T-helper 17 cell (primary cell): Measurements from ENCODE around the gene LY9. TPM values are rescaled to one million over a fixed set of nuclear protein-coding genes. Genes with fewer than 3 reads are reported as not detected.

Experiments
- ATAC-seq: fragments of 150-1000 bp; cut with Tn5 transposase; 2 replicates; pipeline ENCODE4 v1.10.0; 2021; ENCODE audit warnings: mild to moderate bottlenecking, moderate library complexity
- DNase-seq, 3 donors: peaks; one replicate each; pipeline versions ENCODE4 v3.0.0 to v3.0.0-alpha.2; 2020 to 2021
- H3K9me3 ChIP-seq: one replicate; pipeline ENCODE4 v1.7.0; 2013; ENCODE audit warnings: low read length, mild to moderate bottlenecking; ENCODE audit not compliant: control insufficient read depth, poor library complexity, severe bottlenecking
- H3K27ac Mint-ChIP-seq: one replicate; pipeline ENCODE4 v1.8.0; 2022; ENCODE audit warnings: mild to moderate bottlenecking, moderate library complexity, mixed read lengths
- H3K27me3 Mint-ChIP-seq: one replicate; pipeline ENCODE4 v1.8.0; 2022; ENCODE audit warnings: mixed read lengths
- H3K36me3 Mint-ChIP-seq: one replicate; pipeline ENCODE4 v1.8.0; 2022; ENCODE audit warnings: low read depth, mixed read lengths
- H3K4me1 Mint-ChIP-seq: one replicate; pipeline ENCODE4 v1.8.0; 2022; ENCODE audit warnings: mild to moderate bottlenecking, mixed read lengths
- H3K4me3 Mint-ChIP-seq: one replicate; pipeline ENCODE4 v1.8.0; 2022; ENCODE audit warnings: mild to moderate bottlenecking, moderate library complexity, mixed read lengths
- total RNA-seq, 4 donors: library from RNA in 2 of 4; stranded (reverse) in 2 of 4; gene quantifications; one replicate each; pipeline ENCODE4 v1.2.3 and lab custom pipeline; 2022 to 2026

LY9 gene
- total RNA-seq, 2 donors from 2014 or later: 96.6 to 124 TPM

DNA sequence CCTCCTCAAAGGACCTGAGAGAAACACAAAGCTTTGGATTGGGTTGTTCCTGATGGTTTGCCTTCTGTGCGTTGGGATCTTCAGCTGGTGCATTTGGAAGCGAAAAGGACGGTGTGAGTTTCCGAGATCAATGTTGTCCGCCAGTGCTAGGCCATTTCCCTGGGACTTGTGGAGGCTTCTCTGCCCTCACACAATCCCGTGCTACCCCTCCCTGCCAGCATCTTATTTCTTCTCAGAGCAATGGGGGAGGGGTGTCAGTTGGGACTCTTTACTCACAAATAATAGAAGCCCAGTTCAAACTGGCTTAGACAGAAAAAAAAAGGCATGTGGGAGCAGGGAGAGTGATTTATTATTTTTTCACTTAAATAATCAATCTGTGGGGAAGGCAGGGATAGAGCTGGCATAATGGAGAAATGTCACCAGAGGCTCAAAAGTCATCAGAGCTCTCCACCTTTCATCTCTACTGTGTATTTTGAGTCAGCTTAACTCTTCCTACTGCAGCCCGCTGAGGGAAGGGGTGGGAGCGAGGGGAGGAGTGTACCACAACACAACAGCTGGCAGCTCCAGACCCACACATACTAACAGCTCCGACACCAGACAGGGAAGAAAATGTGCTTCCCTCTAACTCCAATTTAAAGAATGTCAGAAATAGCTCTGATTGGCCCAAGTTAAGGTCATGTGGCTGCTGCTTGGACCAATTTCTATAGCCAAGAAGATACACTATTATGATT, 22.4 kb downstream of the LY9 start:
- no peak for DNase-seq
- peak overlapping the region; percentile 70 for H3K27ac Mint-ChIP-seq
- peaks cover 3% of the 10 kb centered on the region for H3K36me3 Mint-ChIP-seq
- no peak overlapping the region for H3K4me3 Mint-ChIP-seq
- H3K27me3 Mint-ChIP-seq: no peaks in the 10 kb centered on the region
- no peak for ATAC-seq
- H3K4me1 Mint-ChIP-seq: peaks cover 15% of the 10 kb centered on the region
- no peaks in the 10 kb centered on the region for H3K9me3 ChIP-seq

DNA sequence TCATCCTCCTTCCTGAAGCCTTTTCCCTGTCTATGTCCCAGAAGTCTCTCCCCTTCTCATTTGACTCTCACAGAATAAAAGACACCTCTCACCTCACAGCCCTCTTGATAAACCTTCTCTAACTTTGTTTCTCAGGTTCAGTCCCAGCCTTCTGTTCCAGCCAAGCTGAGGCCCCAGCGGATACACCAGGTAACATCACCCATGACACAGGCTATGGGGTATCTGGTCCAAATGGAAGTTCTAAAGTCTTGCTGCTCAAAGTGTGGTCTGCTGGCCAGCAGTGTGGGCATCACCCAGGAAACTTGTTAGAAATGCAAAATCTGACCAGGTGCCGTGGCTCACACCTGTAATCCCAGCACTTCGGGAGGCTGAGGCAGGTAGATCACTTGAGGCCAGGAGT, 23.2 kb downstream of the LY9 start:
- Mint-ChIP-seq H3K4me3 (no peak overlapping the region), H3K36me3 (peaks cover 3% of the 10 kb centered on the region), H3K27me3 (no peaks in the 10 kb centered on the region), H3K27ac (peak overlapping the region; percentile 70), H3K4me1 (peaks cover 10% of the 10 kb centered on the region)
- DNase-seq (no peak), ATAC-seq (no peak)
- H3K9me3 ChIP-seq: no peaks in the 10 kb centered on the region

DNA sequence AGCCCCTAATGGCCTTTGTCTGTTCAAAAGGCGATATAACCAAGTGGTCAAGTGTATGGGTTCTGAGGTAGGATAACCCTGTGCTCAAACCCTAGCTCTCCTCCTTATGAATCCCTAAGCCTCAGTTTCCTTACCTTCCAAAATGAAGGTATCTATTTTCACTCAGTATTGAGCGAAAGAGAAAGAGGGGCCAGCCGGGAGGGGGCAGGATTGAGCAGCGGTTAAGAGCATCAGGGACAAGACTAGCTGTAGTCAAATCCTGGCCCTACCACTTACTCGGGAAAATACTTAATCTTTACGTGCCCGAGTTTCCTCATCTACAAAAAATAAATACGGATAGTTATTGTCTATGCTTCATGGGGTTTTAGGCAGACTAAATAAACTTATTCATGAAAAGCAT, 25.7 kb downstream of the LY9 start:
- no peaks in the 10 kb centered on the region for H3K27me3 Mint-ChIP-seq
- peaks cover 12% of the 10 kb centered on the region for H3K4me1 Mint-ChIP-seq
- no peak overlapping the region for H3K4me3 Mint-ChIP-seq
- H3K36me3 Mint-ChIP-seq: peaks cover 2% of the 10 kb centered on the region
- ATAC-seq (no peak), DNase-seq (no peak)
- H3K9me3 ChIP-seq: no peaks in the 10 kb centered on the region
- no peak overlapping the region for H3K27ac Mint-ChIP-seq

DNA sequence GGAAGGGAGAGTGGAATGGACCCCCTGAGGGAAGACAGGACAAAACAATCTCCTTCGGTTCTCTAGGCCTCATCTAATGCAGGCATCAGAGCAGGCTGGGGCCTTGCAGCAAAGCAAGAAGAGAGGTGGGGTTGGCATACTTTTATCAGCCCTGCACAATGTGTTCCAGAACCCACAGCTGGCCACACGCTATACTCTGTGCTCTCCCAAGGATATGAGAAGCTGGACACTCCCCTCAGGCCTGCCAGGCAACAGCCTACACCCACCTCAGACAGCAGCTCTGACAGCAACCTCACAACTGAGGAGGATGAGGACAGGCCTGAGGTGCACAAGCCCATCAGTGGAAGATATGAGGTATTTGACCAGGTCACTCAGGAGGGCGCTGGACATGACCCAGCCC, 27.3 kb downstream of the LY9 start:
- H3K27me3 Mint-ChIP-seq: no peaks in the 10 kb centered on the region
- peaks cover 5% of the 10 kb centered on the region for H3K36me3 Mint-ChIP-seq
- H3K4me3 Mint-ChIP-seq: no peak overlapping the region
- no peaks in the 10 kb centered on the region for H3K9me3 ChIP-seq
- DNase-seq: no peak
- H3K27ac Mint-ChIP-seq: peak overlapping the region; percentile 39
- H3K4me1 Mint-ChIP-seq: peaks cover 10% of the 10 kb centered on the region
- ATAC-seq: no peak

DNA sequence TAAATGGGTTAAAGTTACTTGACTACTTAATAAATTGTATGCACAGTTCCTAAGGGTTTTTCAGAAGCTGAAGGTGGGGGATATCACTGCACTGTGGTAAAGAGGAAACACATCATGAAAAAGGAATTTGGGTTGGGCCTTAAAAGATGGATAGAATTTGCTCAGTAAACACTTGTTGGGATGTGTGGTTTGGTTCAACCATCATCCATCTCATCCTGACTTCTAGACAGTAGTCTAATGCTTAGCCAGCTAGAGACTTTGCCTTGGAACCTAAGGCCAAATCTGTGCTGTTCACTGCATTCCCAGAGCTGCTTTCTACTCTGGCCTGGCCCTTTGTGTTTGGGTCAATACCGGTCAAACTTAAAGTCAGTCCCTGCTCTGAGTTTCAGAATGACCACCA, 30.6 kb downstream of the LY9 start:
- H3K27me3 Mint-ChIP-seq: no peaks in the 10 kb centered on the region
- H3K4me3 Mint-ChIP-seq: no peak overlapping the region
- peaks cover 5% of the 10 kb centered on the region for H3K36me3 Mint-ChIP-seq
- peaks cover 16% of the 10 kb centered on the region for H3K4me1 Mint-ChIP-seq
- DNase-seq: no peak
- ATAC-seq: no peak
- H3K9me3 ChIP-seq: no peaks in the 10 kb centered on the region
- H3K27ac Mint-ChIP-seq: no peak overlapping the region

DNA sequence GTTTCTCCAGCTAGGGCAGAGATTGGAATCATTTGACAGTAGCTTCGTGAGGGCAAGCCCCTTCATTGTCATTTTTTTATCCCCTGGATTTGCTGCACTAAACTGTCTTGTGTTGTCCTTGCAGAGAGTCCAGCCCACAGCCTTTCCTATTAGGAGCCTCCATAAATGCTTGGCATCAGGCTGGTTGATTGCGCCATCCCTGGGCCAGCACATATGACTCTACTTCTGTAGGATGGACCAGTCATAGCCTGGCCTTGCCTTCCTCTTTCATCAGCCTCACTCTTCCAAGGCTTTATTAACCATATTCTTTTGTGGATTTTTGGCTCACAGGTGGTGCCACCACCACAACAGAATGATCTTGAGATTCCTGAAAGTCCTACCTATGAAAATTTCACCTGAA, 31.4 kb downstream of the LY9 start:
- Mint-ChIP-seq H3K36me3 (peaks cover 5% of the 10 kb centered on the region), H3K4me3 (no peak overlapping the region), H3K27me3 (no peaks in the 10 kb centered on the region), H3K4me1 (peaks cover 16% of the 10 kb centered on the region), H3K27ac (peak overlapping the region; percentile 75)
- DNase-seq: no peak
- H3K9me3 ChIP-seq: no peaks in the 10 kb centered on the region
- no peak for ATAC-seq

DNA sequence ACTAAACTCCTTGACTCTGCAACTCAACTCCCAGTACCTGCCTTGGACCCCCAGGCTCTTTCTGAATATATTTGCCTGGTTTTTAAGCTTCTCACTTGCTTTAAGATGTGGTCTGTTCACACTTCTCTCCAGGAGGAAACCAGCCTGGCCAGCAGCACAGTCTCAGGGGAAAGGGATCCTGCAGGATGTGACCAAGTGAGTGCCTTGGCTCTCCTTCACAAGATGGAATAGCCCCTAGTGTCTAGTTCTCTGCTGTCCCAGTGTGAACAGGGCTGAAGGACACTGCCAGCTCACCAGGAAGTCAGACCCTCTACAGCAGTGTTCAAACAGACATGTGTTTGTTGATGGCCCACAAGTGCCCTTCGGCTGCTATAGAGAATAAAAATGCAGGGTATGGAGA, 33.8 kb downstream of the LY9 start:
- peak overlapping the region; percentile 51 for H3K27ac Mint-ChIP-seq
- no peaks in the 10 kb centered on the region for H3K27me3 Mint-ChIP-seq
- no peaks in the 10 kb centered on the region for H3K9me3 ChIP-seq
- peaks cover 25% of the 10 kb centered on the region for H3K4me1 Mint-ChIP-seq
- DNase-seq: no peak
- H3K36me3 Mint-ChIP-seq: peaks cover 5% of the 10 kb centered on the region
- no peak for ATAC-seq
- H3K4me3 Mint-ChIP-seq: no peak overlapping the region

DNA sequence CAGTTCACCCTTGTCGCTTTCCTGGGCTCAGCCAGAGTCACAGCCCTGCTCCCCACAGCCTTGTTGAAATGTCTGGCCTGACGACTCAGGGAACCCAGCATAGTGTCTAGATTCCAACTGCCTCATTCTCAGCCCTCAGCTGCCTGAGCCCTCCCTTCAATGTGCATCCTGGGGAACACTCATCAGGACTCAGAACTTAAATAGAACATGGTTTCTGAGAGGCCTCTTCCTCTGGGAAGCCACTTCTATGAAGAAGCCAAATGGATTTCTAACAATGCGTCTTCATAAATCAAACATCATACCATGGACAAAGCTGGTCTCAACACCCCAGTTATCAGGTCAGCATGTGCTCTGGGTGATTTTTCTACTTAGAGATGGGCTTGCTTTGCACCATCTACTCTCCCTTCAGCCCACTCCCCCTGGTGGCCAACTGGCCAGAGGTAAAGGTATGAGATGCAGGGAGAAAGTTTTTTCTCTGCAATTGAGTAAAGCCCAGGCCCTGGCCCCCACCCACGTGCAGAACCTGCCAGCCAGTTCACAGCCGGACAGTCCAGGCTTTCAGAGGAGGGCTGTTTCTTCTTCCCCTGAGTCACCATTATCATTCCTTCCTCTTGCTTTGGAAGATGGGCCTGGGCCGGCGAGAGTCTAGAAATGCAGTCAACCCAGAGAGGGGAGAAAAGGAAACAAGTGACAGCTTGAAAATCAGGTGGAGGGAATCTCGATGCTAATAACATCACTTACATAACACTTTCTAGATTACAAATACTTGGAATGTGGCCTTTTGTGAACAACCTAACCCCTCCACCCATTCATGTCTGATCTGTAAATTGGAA, 34.6 kb downstream of the LY9 start:
- Mint-ChIP-seq H3K4me3 (no peak overlapping the region), H3K36me3 (peaks cover 5% of the 10 kb centered on the region), H3K27me3 (no peaks in the 10 kb centered on the region), H3K4me1 (peaks cover 30% of the 10 kb centered on the region), H3K27ac (peak overlapping the region; percentile 90)
- ATAC-seq (peak; percentile 78), DNase-seq (peak; percentile 51 to 71 (median 52))
- no peaks in the 10 kb centered on the region for H3K9me3 ChIP-seq

DNA sequence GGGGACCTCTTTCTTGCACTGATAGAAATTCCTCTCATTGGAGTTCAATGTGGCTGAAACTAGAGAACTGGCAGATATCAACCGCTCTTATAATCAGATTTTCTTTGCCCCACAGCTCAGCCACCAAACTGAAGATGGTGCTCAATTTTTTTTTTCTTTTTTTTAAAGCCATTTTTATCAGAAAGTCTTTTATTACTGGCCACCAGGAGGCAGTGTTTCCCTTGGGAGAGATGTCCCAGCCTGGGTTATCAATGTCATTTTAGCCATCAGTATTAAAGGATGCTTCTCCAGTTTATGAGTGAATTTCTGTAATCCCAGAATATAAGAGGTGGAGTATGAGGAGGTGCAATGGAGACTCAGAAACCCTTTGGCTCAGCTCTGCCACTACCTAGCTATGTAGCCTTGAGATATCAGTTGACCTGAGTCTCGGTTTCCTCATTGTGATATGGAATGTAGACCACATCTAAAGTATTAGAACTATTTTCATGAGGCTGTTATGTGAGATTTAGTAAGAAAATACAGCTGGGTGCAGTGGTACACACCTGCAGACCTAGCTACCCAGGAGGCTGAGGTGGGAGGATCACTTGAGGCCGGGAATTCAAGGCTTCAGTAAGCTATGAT, 39.1 kb downstream of the LY9 start:
- H3K4me3 Mint-ChIP-seq: no peak overlapping the region
- H3K27ac Mint-ChIP-seq: peak overlapping the region; percentile 93
- DNase-seq: peak in 1 of 3 donors; percentile 45
- H3K4me1 Mint-ChIP-seq: peaks cover 56% of the 10 kb centered on the region
- H3K36me3 Mint-ChIP-seq: no peaks in the 10 kb centered on the region
- ATAC-seq: no peak
- H3K9me3 ChIP-seq: no peaks in the 10 kb centered on the region
- H3K27me3 Mint-ChIP-seq: no peaks in the 10 kb centered on the region

DNA sequence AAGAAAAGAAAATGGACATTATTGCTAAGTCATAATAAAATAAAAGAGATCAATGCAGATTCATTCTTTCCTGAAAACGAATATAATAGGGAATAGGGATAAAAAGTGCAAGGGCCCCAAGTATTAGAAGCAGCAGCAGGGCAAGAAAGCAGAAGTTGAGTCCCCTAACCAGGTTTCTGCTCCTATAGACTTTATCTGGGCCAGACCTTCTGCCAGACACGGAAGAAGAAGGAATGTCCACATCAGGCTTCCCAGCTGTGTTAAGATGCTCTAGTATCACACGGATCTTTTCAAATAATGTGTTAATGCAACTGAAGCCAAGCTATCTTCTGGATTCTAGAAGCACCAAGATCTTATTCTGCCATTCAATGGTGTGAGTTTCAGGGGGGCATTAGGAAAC, 39.8 kb downstream of the LY9 start:
- no peak for ATAC-seq
- no peaks in the 10 kb centered on the region for H3K36me3 Mint-ChIP-seq
- peak overlapping the region; percentile 71 for H3K4me3 Mint-ChIP-seq

DNA sequence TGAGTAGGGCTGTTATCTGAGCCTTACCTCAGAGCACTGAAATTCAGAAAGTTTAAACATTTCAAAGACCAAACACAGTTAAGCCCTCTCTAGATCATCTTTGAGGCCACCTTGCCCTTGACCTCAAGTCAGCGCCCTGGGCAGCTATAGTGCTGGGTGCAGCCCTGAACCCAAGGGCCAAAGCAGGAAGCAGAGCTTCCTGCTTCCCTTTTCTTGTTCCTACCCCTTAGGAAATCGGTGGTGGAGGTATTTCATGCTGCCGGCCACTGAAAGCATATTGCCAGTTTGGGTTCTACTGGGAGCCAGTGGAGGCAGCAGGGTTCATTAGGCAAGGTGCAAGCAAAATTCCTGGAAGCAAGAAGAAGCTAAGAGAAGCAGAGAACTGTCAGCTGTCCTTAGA, 40.6 kb downstream of the LY9 start:
- no peaks in the 10 kb centered on the region for H3K9me3 ChIP-seq
- H3K27ac Mint-ChIP-seq: peak overlapping the region; percentile 93
- peak overlapping the region; percentile 72 for H3K4me3 Mint-ChIP-seq
- no peaks in the 10 kb centered on the region for H3K36me3 Mint-ChIP-seq
- H3K27me3 Mint-ChIP-seq: no peaks in the 10 kb centered on the region
- ATAC-seq (no peak), DNase-seq (no peak)
- H3K4me1 Mint-ChIP-seq: peaks cover 50% of the 10 kb centered on the region

More for the DNA sequence above, 39.8 kb downstream of the LY9 start:
- Mint-ChIP-seq H3K4me1 (peaks cover 52% of the 10 kb centered on the region), H3K27ac (peak overlapping the region; percentile 93), H3K27me3 (no peaks in the 10 kb centered on the region)
- DNase-seq: no peak
- H3K9me3 ChIP-seq: no peaks in the 10 kb centered on the region

DNA sequence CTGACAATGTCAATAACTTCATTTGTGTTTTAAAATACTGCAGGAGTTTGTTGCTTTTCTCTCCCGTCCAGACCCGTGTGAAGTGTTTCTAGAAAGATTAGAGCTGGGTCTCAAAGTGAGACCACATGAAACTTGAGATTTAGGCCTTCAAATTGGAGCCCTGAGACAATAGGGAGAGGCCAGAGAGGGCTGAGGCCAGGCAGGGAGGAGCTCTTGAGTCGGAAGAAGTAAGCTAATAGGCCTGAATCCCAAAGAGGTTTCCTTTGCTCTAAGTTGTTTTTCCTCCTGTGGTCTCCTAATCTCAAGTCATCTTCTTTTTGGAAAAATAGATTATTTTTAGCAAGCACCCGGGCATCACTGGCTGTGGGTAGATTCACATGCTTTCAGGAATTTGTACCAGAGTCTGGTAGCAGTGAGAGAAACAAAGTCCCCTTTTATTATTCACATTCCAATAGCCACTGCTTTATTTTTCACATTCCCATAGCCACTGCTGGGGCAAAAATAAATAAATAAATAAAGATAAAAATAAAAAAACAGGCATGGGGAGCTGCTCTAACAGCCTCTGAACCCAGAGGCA, 41.1 kb downstream of the LY9 start:
- no peaks in the 10 kb centered on the region for H3K9me3 ChIP-seq
- Mint-ChIP-seq H3K27ac (peak overlapping the region; percentile 93), H3K4me3 (peak overlapping the region; percentile 72), H3K27me3 (no peaks in the 10 kb centered on the region), H3K4me1 (peaks cover 53% of the 10 kb centered on the region), H3K36me3 (no peaks in the 10 kb centered on the region)
- ATAC-seq (no peak), DNase-seq (no peak)

DNA sequence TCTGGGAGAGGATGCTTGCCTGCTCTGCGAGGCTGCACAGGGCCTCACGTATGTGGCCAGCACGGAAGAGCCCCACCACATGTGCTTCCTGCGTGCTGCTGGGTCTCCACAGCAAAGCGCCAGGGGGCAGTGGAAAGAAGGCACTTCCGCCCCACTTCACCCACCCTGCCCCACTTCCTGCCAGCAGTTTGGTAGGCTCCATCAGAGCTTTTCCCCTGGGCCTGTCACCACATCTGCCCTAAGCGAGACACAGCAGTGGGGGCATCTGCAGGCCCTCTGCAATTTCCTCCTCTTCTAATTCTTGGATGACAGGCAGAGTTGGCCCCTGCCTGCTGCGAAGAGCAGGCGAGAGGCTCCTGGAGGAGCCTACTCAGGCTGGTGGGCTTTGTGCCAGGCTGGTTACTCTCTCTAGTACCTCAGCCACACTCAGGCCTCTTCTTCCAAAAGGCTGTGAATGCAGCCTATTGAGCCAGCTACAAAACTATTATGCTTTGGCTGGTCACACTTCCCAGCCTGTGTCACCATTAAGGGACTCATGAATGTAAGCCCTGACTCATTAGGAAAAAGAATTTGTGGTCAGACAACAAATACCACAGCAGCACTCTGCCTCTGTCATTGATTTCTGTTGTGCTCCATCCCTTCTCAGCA, 41.7 kb downstream of the LY9 start:
- Mint-ChIP-seq H3K27me3 (no peaks in the 10 kb centered on the region), H3K4me1 (peaks cover 53% of the 10 kb centered on the region), H3K4me3 (peak overlapping the region; percentile 74), H3K36me3 (no peaks in the 10 kb centered on the region), H3K27ac (peak overlapping the region; percentile 82)
- H3K9me3 ChIP-seq: no peaks in the 10 kb centered on the region
- DNase-seq (peak; percentile 63 to 72 (median 69)), ATAC-seq (peak; percentile 98)
